B cell (primary cell): ENCODE results near the gene AVP. TPM values are rescaled to one million over a fixed set of nuclear protein-coding genes. Genes with fewer than 3 reads are reported as not detected.

Source experiments
- ATAC-seq: fragments of 200-7000 bp; cut with Tn5 transposase; one replicate; pipeline ENCODE4 v1.10.0; 2021; ENCODE audit warnings: low read depth, mild to moderate bottlenecking, moderate number of reproducible peaks, moderate library complexity
- CTCF ChIA-PET: fragments of 350-600 bp; sonication (Branson Sonifier 250); formaldehyde crosslinking; loops from one replicate; lab custom pipeline; 2021; ENCODE audit warnings: antibody characterized with exemption, inconsistent platforms; lab: Charles Lee
- POLR2A ChIA-PET: fragments of 350-600 bp; sonication (Branson Sonifier 250); formaldehyde crosslinking; loops from one replicate; lab custom pipeline; 2021; ENCODE audit warnings: antibody characterized with exemption; lab: Charles Lee
- DNase-seq: peaks from one replicate; pipeline ENCODE4 v3.0.0; 2013
- H2AFZ ChIP-seq: 2 replicates; pipeline ENCODE4 v1.6.1; 2012; ENCODE audit warnings: mild to moderate bottlenecking, low read depth, low read length; ENCODE audit not compliant: insufficient read depth, poor library complexity, severe bottlenecking
- H3K27ac ChIP-seq, 2 donors: 1 replicate in 1 of 2; 2 replicates in 1 of 2; pipeline ENCODE4 v1.5.1; 2012 to 2013; ENCODE audit warnings: low read length in 2 of 2, mild to moderate bottlenecking in 2 of 2, moderate library complexity in 1 of 2
- H3K27me3 ChIP-seq, 4 experiments: fragments of 200-600 bp in 1 of 4; sonication (generic) in 1 of 4; replicated peaks in 1 of 4; 1 replicate in 2 of 4; 2 replicates in 2 of 4; pipeline versions ENCODE4 v1.6.1 to v1.7.0; 2013 to 2016; ENCODE audit warnings: low read length in 3 of 4, mild to moderate bottlenecking in 2 of 4, mixed read lengths in 1 of 4, moderate library complexity in 1 of 4; ENCODE audit not compliant: insufficient read depth in 4 of 4, control insufficient read depth in 3 of 4; ENCODE audit errors: control extremely low read depth in 1 of 4
- H3K36me3 ChIP-seq, 2 experiments: replicated peaks in 1 of 2; 1 replicate in 1 of 2; 2 replicates in 1 of 2; pipeline versions ENCODE4 v1.6.1 to v1.7.1; 2013; ENCODE audit warnings: low read length in 1 of 2; ENCODE audit not compliant: insufficient read depth in 2 of 2, control insufficient read depth in 1 of 2; ENCODE audit errors: control extremely low read depth in 1 of 2, extremely low read depth in 1 of 2
- H3K4me1 ChIP-seq, 2 donors: fragments of 200-600 bp in 1 of 2; sonication (generic) in 1 of 2; 1 replicate in 1 of 2; 2 replicates in 1 of 2; pipeline versions ENCODE4 v1.5.1 to v1.6.1; 2013 to 2017; ENCODE audit warnings: low read length in 2 of 2; ENCODE audit not compliant: control insufficient read depth in 2 of 2, insufficient read depth in 2 of 2
- H3K4me2 ChIP-seq: replicated peaks from 2 replicates; pipeline ENCODE3; 2012; ENCODE audit warnings: mild to moderate bottlenecking, low read depth, low read length; ENCODE audit not compliant: poor library complexity, severe bottlenecking
- H3K4me3 ChIP-seq, 5 experiments: fragments of 200-600 bp in 1 of 5; sonication (generic) in 1 of 5; 1 replicate in 3 of 5; 2 replicates in 2 of 5; pipeline versions ENCODE4 v1.5.1 to v1.7.0; 2011 to 2016; ENCODE audit warnings: low read length in 4 of 5, mild to moderate bottlenecking in 4 of 5, low read depth in 2 of 5, control low read depth in 1 of 5, moderate library complexity in 1 of 5; ENCODE audit not compliant: insufficient read depth in 1 of 5; ENCODE audit errors: control extremely low read depth in 1 of 5, extremely low read depth in 1 of 5
- H3K79me2 ChIP-seq: fragments of 200-600 bp; sonication (generic); one replicate; pipeline ENCODE4 v1.6.0; 2016; ENCODE audit warnings: low read length; ENCODE audit not compliant: control insufficient read depth, insufficient read depth
- H3K9ac ChIP-seq: fragments of 200-600 bp; sonication (generic); 2 replicates; pipeline ENCODE4 v1.6.1; 2017; ENCODE audit warnings: mild to moderate bottlenecking, low read length, moderate library complexity
- H3K9me3 ChIP-seq, 3 donors: one replicate each; pipeline versions ENCODE4 v1.6.1 to v1.7.1; 2013; ENCODE audit warnings: low read length in 2 of 3; ENCODE audit not compliant: control insufficient read depth in 2 of 3, insufficient read depth in 1 of 3; ENCODE audit errors: control extremely low read depth in 1 of 3
- H4K20me1 ChIP-seq: 2 replicates; pipeline ENCODE4 v1.6.0; 2012; ENCODE audit warnings: mild to moderate bottlenecking, low read length; ENCODE audit not compliant: insufficient read depth, control insufficient read depth, poor library complexity, severe bottlenecking
- H3K27ac Mint-ChIP-seq: one replicate; pipeline ENCODE4 v1.8.0; 2021; ENCODE audit warnings: mixed read lengths
- H3K27me3 Mint-ChIP-seq: one replicate; pipeline ENCODE4 v1.8.0; 2021; ENCODE audit warnings: mixed read lengths
- H3K4me1 Mint-ChIP-seq: one replicate; pipeline ENCODE4 v1.8.0; 2021; ENCODE audit warnings: mixed read lengths
- H3K4me3 Mint-ChIP-seq: one replicate; pipeline ENCODE4 v1.8.0; 2021; ENCODE audit warnings: mixed read lengths
- H3K9me3 Mint-ChIP-seq: one replicate; pipeline ENCODE4 v1.8.0; 2022; ENCODE audit warnings: mixed read lengths; ENCODE audit not compliant: insufficient read depth
- CTCF ChIP-seq: fragments of 200-600 bp; IDR thresholded peaks from one replicate; pipeline ENCODE4 v1.8.0; 2022; ENCODE audit warnings: antibody characterized with exemption, mild to moderate bottlenecking
- EZH2 ChIP-seq: IDR thresholded peaks from 2 replicates; pipeline ENCODE4 v1.6.1; 2012; ENCODE audit warnings: borderline replicate concordance, low read depth, mild to moderate bottlenecking, moderate library complexity, low read length; ENCODE audit not compliant: insufficient read depth, poor library complexity, severe bottlenecking
- WGBS: methylation state at CpG from one replicate; pipeline ENCODE4 v1.1.5; 2013; ENCODE audit warnings: missing lambda C conversion rate; ENCODE audit not compliant: insufficient coverage; 5-methylcytosine and 5-hydroxymethylcytosine counted together
- intact Hi-C: fragments of 100-400 bp; cut with micrococcal nuclease; formaldehyde crosslinking; loops from one replicate; pipeline ENCODE4 v1.10.0; 2022
- polyA plus RNA-seq: library from polyadenylated mRNA; depleted of rRNA; stranded (reverse); fragments of >200 nt; gene quantifications from 2 replicates; pipeline ENCODE4 v1.2.3, GENCODE V29; 2012
- total RNA-seq, 2 donors: library from RNA; stranded (reverse); fragments of 120-200 nt in 1 of 2; gene quantifications; 1 replicate in 1 of 2; 2 replicates in 1 of 2; pipeline versions ENCODE4 v1.2.3 to v1.2.4, GENCODE V29; 2013 to 2022

AVP gene
- total and polyA plus RNA-seq, 2 donors (not counting 1 experiment from before 2014, with no cell fraction given): 4.5 TPM; not detected in 1

GRCh38 chr20:3101737-3102574 is 17.4 kb upstream of the AVP start:
- no peak overlapping the region for H3K27ac Mint-ChIP-seq
- peaks cover 4% of the 10 kb centered on the region for H3K27me3 Mint-ChIP-seq
- peak overlapping the region; percentile 12 for H3K4me2 ChIP-seq
- H3K4me1 ChIP-seq: peaks cover 5 to 7% of the 10 kb centered on the region in 2 donors
- H3K9ac ChIP-seq: no peak overlapping the region
- TF ChIP-seq CTCF (no peak), EZH2 (no peak)
- H4K20me1 ChIP-seq: no peaks in the 10 kb centered on the region
- no peak overlapping the region for H3K27ac ChIP-seq
- POLR2A ChIA-PET: no interaction called here
- peaks cover 8% of the 10 kb centered on the region for H3K4me1 Mint-ChIP-seq
- no peaks in the 10 kb centered on the region for H3K79me2 ChIP-seq
- intact Hi-C loops: no loop called here
- H3K4me3 Mint-ChIP-seq: no peak overlapping the region
- WGBS: 43% methylated on average over 18 of the region's 21 CpGs
- DNase-seq (peak; percentile 30), ATAC-seq (peak; percentile 10)
- CTCF ChIA-PET: interaction anchor here (0.6 to 1.5 kb wide), 5 partner anchors 12 to 49 kb away, joined by 3 to 5 read pairs (median 3); no protein-coding TSS in a partner anchor
- H3K9me3 ChIP-seq: no peaks in the 10 kb centered on the region
- H3K27me3 ChIP-seq: peaks cover 0 to 3% (median 0%) of the 10 kb centered on the region in 4 experiments
- no peak overlapping the region for H3K4me3 ChIP-seq
- H2AFZ ChIP-seq: no peak overlapping the region
- H3K36me3 ChIP-seq: no peaks in the 10 kb centered on the region
- no peaks in the 10 kb centered on the region for H3K9me3 Mint-ChIP-seq

GRCh38 chr20:3101251-3101650 is 16.7 kb upstream of the AVP start:
- Histone ChIP-seq H3K36me3 (no peaks in the 10 kb centered on the region), H4K20me1 (no peaks in the 10 kb centered on the region), H3K9me3 (no peaks in the 10 kb centered on the region), H3K4me3 (no peak overlapping the region), H3K27me3 (peaks cover 0 to 3% (median 0%) of the 10 kb centered on the region in 4 experiments), H3K9ac (no peak overlapping the region), H3K4me1 (peaks cover 5 to 7% of the 10 kb centered on the region in 2 donors), H3K4me2 (no peak overlapping the region), H2AFZ (no peak overlapping the region), H3K79me2 (no peaks in the 10 kb centered on the region), H3K27ac (no peak overlapping the region)
- intact Hi-C loops: no loop called here
- ATAC-seq: no peak
- 90% methylated on average over 5 of the region's 6 CpGs for WGBS
- Mint-ChIP-seq H3K4me3 (no peak overlapping the region), H3K4me1 (peaks cover 8% of the 10 kb centered on the region), H3K9me3 (no peaks in the 10 kb centered on the region), H3K27ac (no peak overlapping the region), H3K27me3 (peaks cover 4% of the 10 kb centered on the region)
- POLR2A ChIA-PET: no interaction called here
- CTCF ChIA-PET: interaction anchor here (0.6 to 1.5 kb wide), 4 partner anchors 13 to 48 kb away, joined by 3 to 5 read pairs (median 4); no protein-coding TSS in a partner anchor
- no peak for TF ChIP-seq EZH2
- TF ChIP-seq CTCF: no peak
- DNase-seq: no peak
